Embryonic facial prominence (tissue), 1 donor: ENCODE results near the gene AGAP9.
"Not testable (repeated sequence)": the region's sequence is repeated elsewhere in the genome, so short reads cannot be mapped to it uniquely, and the experiment has no call there.

ENCODE experiments used
- DNase-seq: peaks from one replicate; pipeline ENCODE4 v3.0.0-alpha.2; 2016; ENCODE audit errors: extremely low spot score

AGAP9 gene

GRCh38 chr10:47485943-47486342, 37.5 kb downstream of the AGAP9 start:
- DNase-seq = not testable (repeated sequence)

- not testable (repeated sequence) for DNase-seq
These were observed 38.7 kb downstream of the AGAP9 start for GRCh38 chr10:47484786-47485185.

GRCh38 chr10:47483923-47484322, 39.5 kb downstream of the AGAP9 start, which contains the start of gene ANXA8:
TSS of gene ANXA8 (minus strand) at chr10:47484115. CDS start at chr10:47483933, 182 bp downstream.
- not testable (repeated sequence) for DNase-seq

- DNase-seq = not testable (repeated sequence)
These were observed 41.1 kb downstream of the AGAP9 start for GRCh38 chr10:47482367-47482766.

- DNase-seq = not testable (repeated sequence)
These were observed 41.7 kb downstream of the AGAP9 start for GRCh38 chr10:47481768-47482181.

GRCh38 chr10:47481182-47481766, 42.2 kb downstream of the AGAP9 start:
- not testable (repeated sequence) for DNase-seq

- not testable (repeated sequence) for DNase-seq
These were observed 43.3 kb downstream of the AGAP9 start for GRCh38 chr10:47480133-47480532.

- DNase-seq = not testable (repeated sequence)
These were observed 45.3 kb downstream of the AGAP9 start for GRCh38 chr10:47478114-47478513.

GRCh38 chr10:47477078-47477477, 46.4 kb downstream of the AGAP9 start:
- DNase-seq = not testable (repeated sequence)

GRCh38 chr10:47475101-47475500, 48.3 kb downstream of the AGAP9 start:
- not testable (repeated sequence) for DNase-seq

GRCh38 chr10:47473516-47473915, 49.9 kb downstream of the AGAP9 start:
- DNase-seq = not testable (repeated sequence)

GRCh38 chr10:47472647-47473046, 50.8 kb downstream of the AGAP9 start:
- DNase-seq = not testable (repeated sequence)

GRCh38 chr10:47472072-47472471, 51.4 kb downstream of the AGAP9 start:
- not testable (repeated sequence) for DNase-seq

GRCh38 chr10:47468731-47469528, 54.5 kb downstream of the AGAP9 start:
- not testable (repeated sequence) for DNase-seq

GRCh38 chr10:47467957-47468356, 55.5 kb downstream of the AGAP9 start:
- not testable (repeated sequence) for DNase-seq

- not testable (repeated sequence) for DNase-seq
These were observed 56.0 kb downstream of the AGAP9 start for GRCh38 chr10:47467458-47467857.

GRCh38 chr10:47465216-47465917, 58.1 kb downstream of the AGAP9 start:
- not testable (repeated sequence) for DNase-seq

GRCh38 chr10:47462577-47463358, 60.7 kb downstream of the AGAP9 start:
- DNase-seq = not testable (repeated sequence)

GRCh38 chr10:47461261-47461687, 62.2 kb downstream of the AGAP9 start:
- peak; percentile 9 for DNase-seq

- no peak for DNase-seq
These were observed 64.8 kb downstream of the AGAP9 start for GRCh38 chr10:47458466-47459154.

- no peak for DNase-seq
These were observed 65.6 kb downstream of the AGAP9 start for GRCh38 chr10:47457826-47458225.
